ENCODE measurements around the gene NXPH4.

DNA sequence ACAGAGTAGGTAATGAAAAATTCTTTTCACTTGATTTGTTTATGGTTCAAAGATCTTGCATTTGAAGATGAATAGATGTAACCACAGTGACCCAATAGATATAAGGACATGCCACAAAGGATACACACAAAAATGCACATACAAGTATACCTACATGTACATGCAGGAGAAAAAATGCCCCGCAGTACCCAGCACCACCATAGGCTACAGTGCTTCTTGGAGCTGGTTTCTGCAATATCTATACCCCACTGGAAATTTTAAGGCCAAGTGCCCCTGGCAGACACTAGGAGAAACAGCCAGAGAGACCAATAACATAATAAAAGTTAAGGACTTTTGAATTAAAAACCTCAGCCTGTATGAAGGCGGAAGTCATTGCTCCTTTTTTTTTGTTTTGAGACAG, 46.5 kb downstream of the NXPH4 start:
- TF ChIP-seq CTCF (IDR thresholded peaks at IDR 0.05 in 4 of 5, conservative IDR thresholded peaks at IDR 0.05 in 1 of 5) (no peak), POLR2A (IDR thresholded peaks at IDR 0.05) (no peak)

All from gastrocnemius medialis (tissue), 4 donors.